HG03354 (cell line): ENCODE data around the gene C19orf47.

Experiments
- ATAC-seq: cut with Tn5 transposase; IDR thresholded peaks from one replicate; pipeline ENCODE4 v1.9.1; 2021; ENCODE audit warnings: mild to moderate bottlenecking; ENCODE audit not compliant: unreplicated experiment, poor library complexity, severe bottlenecking

The C19orf47 gene

GRCh38 chr19:40285353-40286234 is 62.6 kb downstream of the C19orf47 start:
- peak; percentile 77 for ATAC-seq

- ATAC-seq = peak; percentile 39
Observed at GRCh38 chr19:40284501-40285352, 63.5 kb downstream of the C19orf47 start, which contains the start of gene AKT2. TSS of gene AKT2 (minus strand) at chr19:40285345. CDS start at chr19:40265267, 20,078 bp downstream.

- no peak for ATAC-seq
Observed at GRCh38 chr19:40284251-40284500, 64.0 kb downstream of the C19orf47 start.

GRCh38 chr19:40283414-40284250 is 64.6 kb downstream of the C19orf47 start:
- ATAC-seq = no peak

- ATAC-seq = no peak
Observed at GRCh38 chr19:40282920-40283319, 65.3 kb downstream of the C19orf47 start.

GRCh38 chr19:40282209-40282580 is 66.0 kb downstream of the C19orf47 start:
- no peak for ATAC-seq

DNA sequence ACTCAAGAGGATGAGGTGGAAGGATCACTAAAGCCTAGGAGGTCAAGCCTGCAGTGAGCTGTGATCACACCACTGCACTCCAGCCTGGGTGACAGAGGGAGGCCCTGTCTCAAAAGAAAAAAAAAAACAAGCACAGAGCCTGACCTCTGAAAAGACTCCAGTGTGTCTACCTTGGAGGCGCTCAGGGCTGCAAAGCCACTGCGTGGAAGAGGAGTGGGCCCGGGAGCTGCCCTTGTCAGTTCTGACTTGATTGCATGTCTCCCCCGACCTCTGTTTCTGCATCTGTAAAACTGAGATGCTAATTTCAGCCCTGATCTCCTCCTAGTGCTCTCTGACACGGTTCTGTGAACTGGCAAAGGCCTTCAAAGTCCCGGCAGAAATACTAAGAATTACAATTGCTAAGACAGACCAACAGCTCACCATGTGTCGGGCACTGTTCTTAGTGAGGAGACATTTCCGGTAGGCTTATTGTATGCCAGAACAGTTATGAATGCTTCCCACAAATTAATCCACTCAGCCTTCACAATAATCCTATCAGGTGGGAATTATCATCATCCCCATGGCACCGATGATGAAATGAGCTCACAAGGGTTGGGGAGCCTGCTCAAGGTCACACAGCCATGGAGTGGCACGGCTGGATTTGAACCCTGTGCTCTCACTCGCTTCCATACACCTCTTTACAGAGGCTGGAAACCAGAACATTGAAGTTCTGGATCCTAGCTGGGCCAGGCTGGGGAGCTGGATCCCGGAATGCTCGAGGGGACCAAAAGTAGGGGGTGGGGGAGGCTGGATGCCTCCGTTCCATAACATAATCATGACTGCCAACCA is 66.6 kb downstream of the C19orf47 start:
- no peak for ATAC-seq

DNA sequence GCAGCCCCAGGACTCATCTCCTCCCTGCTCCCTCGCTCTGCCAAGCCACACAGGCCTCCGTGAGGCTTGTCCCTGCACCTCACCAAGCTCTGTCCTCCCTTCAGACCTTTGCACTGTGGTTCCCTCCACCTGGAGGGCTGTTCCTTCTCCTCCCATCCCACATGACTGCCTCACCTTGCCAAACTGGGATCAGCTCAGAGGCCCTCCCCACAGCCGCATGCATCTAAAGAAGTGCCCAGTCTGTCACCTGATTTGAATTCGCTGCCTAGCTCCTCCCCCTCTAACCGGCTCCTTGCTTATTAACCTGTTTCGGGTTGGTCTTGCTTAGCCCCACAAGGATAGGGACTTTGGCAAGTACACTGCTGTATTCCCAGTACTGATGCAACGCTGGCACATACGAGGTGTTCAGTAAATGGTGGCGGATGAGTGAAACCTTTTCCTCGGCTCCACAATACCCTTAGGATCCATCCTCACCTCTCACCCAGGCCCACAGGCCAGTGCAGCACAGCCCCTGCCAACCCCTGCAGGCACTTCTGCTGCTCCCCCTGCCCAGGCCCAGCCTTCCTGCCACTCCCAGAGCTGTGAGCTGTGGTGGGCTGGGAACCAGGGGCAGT is 67.5 kb downstream of the C19orf47 start:
- no peak for ATAC-seq

DNA sequence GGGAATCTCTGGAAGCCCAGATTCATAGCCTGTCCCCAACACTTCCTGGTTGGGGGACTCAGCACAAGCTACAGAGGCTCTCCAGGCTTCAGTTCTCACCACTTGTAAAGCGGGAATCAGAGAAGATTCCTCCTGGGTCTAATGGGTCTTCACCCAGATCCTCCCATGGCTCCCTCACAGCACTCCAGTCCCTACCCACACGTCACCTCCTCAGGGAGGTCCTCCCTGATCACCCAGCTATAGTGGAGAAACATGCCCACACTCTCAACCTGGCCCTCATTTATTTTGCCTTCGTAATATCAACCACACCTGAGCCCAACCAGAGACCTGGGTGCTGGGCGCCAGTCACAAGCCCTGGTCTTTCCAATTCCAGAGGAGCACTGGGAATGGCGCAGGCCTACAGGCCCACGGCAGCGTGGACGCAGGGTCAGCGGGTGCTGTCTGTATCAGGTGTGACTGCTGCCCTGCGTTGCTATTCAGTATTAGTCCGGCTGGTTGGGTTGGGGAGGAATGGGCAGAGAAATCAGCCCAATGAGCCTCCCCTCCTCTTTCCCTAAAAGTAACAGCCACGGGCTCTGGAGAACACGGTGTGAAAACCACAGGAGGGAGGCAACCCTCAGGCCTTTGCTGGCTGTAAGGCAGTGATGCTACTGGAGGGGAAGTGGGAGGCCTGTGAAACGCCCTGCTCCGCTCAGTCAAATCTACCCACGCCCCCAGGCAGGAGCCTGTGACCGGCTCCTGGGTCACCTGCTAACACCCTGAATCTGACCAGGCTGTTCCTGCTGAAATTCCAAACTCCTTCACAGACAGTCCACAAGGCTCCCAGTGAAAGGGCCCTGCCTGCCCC is 68.2 kb downstream of the C19orf47 start:
- no peak for ATAC-seq

DNA sequence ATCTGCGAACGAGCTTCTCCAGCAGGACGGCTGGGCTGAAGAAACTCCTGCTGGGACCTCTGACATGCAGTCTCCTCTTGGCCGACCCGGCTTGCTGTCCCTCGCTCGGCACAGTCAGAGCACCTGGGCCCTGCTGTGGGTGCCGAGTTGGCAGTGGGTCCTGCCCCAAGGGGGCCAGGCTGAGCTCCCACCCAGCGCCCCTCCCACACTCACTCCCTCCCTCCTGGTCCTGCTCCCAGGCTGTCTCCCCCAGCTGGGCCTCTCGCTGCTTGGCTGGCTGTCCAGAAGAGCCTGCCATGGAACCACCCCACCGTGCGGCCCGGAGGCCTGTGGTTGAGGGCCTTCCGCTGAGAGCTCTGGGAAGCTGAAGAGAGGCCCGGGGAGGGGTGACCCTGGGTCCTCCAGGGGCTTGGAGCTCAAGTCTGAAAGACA is 69.1 kb downstream of the C19orf47 start:
- ATAC-seq = no peak

DNA sequence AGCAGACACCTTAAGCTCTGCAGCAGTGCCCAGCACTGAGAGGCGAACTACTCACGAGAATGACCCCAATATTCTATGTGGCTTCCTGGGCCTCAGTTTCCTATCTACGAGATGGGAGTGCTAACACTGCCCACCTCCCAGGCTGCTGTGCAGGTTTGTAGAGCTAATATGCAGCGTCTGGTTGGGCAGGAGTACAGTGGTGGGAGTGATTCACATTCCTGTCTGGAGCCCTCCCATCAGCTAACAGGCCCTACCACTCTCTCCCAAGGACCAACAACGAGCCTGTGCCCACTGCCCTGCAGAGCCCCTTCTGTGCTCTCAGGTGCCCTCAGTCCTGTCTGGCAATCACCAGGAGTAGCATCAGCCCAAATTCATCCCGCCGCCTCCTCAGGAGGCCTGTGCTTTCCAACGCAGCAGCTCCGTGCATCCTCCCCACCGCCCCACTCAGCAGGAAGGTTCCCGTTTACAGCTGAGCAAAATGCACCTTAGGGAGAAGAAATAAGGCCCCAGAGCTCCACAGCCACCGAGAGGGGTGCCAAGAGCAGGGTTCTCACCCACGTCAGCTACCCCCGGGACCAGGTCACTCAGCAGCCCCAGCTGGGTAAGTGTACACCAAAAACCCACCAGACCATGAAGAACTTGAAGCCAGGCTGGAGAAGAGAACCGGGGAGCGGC is 69.7 kb downstream of the C19orf47 start:
- ATAC-seq = no peak

DNA sequence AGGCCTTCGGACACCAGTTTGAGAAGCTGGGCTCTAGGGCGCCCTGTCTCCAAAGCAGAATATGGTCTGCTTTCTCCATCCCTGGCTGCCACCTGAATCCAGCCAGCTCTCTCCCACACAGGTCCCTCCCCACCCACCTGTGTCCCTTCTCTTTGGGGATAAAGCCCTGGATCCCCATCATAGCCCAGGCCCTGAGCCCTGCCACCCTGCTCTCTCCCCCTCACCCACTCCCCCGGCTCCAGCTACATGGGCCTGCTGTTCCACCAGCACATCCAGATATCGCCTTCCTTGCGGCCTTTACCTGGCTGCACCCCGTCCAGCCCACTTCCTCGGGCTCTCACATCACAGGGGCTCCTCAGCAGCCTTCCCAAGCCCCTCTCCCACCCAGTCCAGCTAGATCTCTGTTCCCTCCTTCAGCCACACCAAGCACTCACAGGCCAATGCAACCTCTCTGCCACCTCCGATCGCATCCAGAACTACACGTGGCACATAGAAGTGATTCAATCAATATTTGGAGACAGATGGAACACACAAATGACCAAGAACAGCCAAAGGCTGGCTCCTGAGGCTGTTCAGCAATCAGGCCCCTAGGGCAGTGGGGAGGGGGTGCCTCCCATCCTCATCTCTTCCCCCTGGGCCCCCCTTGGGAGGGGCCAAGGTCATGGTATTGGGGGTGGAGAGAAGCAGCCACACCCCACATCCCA is 70.7 kb downstream of the C19orf47 start:
- no peak for ATAC-seq

DNA sequence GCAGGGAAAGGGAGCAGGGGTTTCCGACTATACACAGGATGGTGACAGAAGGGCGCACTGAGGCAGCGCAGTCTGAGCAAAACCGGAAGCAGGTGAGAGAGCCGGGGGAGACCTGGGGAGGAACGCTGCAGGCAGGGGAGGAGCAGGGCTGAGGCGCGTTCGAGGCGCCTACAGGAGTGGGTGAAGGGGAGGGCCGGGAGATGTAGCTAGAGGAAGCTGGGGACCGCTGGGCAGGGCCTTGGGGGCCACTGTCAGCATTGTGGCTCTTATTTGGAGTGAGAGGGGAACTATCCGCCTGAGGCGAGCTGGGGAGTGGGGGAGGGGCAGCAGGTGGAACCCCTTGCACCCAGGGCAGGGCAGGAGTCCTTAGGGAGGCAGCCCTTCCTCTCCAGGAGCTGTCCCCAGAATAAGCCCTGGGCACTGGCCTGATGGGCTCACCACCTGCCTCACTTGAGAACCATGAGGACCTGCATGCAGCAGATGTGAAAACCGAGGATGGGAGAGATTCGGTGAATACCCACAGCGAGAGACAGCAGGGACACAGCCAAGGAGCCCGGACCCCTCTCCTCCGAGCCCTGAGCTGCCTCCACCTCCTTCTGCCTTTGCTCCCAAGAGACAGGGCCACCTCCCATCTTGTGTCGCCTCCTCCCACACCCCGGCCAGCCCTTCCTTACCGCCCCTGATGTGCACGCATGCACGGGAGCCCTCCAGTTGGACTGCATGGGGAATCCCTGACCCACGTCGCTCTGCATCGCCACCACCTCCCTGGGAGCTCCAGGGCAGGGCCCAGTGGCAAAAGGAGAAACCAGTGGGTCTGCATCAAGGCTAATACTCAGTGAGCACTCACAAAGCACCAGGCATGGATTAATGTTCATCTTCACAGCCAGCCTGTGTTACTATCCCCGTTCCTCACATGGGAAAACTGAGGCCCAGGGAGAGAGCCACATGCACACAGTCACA is 73.3 kb downstream of the C19orf47 start:
- no peak for ATAC-seq

- no peak for ATAC-seq
Observed at GRCh38 chr19:40273469-40274360, 74.5 kb downstream of the C19orf47 start.

DNA sequence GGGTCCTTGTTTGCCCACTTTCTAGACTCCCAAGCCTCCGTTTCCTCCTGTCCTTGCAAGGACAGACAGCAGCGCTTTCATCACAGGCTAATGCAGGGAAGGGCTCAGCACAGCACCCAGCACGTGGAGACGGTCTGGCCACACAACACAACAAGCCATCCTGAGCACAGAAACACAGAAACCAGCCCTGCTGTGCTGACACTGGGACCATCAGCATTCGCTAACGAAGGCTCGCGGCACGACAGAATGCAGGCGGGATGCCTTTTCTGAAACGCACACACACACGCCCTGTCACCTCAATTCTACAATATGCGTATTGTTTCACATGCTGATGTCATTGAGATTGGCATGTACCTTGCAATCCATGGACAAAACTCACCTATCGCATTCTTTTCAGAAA is 75.9 kb downstream of the C19orf47 start:
- ATAC-seq = no peak
